Activated CD8-positive, alpha-beta memory T cell treated with anti-CD3 and anti-CD28 coated beads, Interleukin-2, amount 50 U/mL, for 48 hours (primary cell): ENCODE results near the gene HHEX.
A peak's percentile ranks its signal among the peaks of the same experiment; 100 is the strongest.

Source experiments
- DNase-seq: peaks from one replicate; pipeline ENCODE4 v3.0.0-alpha.2; 2020

HHEX gene

GRCh38 chr10:92693534-92693893, 3.8 kb downstream of the HHEX start:
- DNase-seq, result no peak

- no peak for DNase-seq
Observed at GRCh38 chr10:92695679-92696605, 6.2 kb downstream of the HHEX start.

- no peak for DNase-seq
Observed at GRCh38 chr10:92696606-92697383, 7.0 kb downstream of the HHEX start.

GRCh38 chr10:92697663-92698511, 8.1 kb downstream of the HHEX start:
- no peak for DNase-seq

GRCh38 chr10:92699193-92699517, 9.4 kb downstream of the HHEX start:
- DNase-seq, result no peak

- peak; percentile 62 for DNase-seq
Observed at GRCh38 chr10:92699518-92700381, 10.0 kb downstream of the HHEX start.

- no peak for DNase-seq
Observed at GRCh38 chr10:92702301-92702916, 12.7 kb downstream of the HHEX start.

- no peak for DNase-seq
Observed at GRCh38 chr10:92712016-92712889, 22.5 kb downstream of the HHEX start.

- DNase-seq, result no peak
Observed at GRCh38 chr10:92714152-92714845, 24.5 kb downstream of the HHEX start.

GRCh38 chr10:92714872-92715271, 25.1 kb downstream of the HHEX start:
- no peak for DNase-seq

GRCh38 chr10:92719991-92720830, 30.5 kb downstream of the HHEX start:
- DNase-seq, result no peak

GRCh38 chr10:92720831-92721165, 31.0 kb downstream of the HHEX start:
- DNase-seq, result no peak

GRCh38 chr10:92722349-92722748, 32.6 kb downstream of the HHEX start:
- DNase-seq, result no peak

GRCh38 chr10:92727141-92727540, 37.4 kb downstream of the HHEX start:
- no peak for DNase-seq

- DNase-seq, result no peak
Observed at GRCh38 chr10:92727550-92727949, 37.8 kb downstream of the HHEX start.

GRCh38 chr10:92729886-92730285, 40.1 kb downstream of the HHEX start:
- DNase-seq, result no peak

GRCh38 chr10:92732958-92733357, 43.2 kb downstream of the HHEX start:
- no peak for DNase-seq

GRCh38 chr10:92734301-92734700, 44.5 kb downstream of the HHEX start:
- no peak for DNase-seq

- DNase-seq, result no peak
Observed at GRCh38 chr10:92735938-92736337, 46.2 kb downstream of the HHEX start.
